Measurements from ENCODE around the gene MRAS.

DNA sequence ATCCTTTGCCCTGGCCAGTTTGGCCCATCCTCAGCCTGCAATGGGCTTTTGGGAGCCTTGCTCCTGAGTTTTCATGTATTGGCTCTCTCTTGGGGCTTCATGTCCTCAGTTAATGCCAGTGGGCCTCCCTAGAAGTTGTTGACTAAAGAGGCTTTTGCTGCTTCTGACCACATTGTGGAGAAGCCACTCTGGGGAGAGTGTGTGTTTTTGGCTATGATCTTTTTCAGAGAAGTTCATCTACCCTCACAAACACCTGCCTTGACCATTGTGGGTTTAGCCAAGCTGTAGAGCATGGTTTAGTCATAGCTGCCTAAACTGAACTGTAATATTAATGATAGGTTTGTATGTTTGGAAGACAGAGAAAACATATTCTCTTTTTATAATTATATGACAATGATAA lies 6.0 kb downstream of the MRAS start:
- TF ChIP-seq, protein P1, sequence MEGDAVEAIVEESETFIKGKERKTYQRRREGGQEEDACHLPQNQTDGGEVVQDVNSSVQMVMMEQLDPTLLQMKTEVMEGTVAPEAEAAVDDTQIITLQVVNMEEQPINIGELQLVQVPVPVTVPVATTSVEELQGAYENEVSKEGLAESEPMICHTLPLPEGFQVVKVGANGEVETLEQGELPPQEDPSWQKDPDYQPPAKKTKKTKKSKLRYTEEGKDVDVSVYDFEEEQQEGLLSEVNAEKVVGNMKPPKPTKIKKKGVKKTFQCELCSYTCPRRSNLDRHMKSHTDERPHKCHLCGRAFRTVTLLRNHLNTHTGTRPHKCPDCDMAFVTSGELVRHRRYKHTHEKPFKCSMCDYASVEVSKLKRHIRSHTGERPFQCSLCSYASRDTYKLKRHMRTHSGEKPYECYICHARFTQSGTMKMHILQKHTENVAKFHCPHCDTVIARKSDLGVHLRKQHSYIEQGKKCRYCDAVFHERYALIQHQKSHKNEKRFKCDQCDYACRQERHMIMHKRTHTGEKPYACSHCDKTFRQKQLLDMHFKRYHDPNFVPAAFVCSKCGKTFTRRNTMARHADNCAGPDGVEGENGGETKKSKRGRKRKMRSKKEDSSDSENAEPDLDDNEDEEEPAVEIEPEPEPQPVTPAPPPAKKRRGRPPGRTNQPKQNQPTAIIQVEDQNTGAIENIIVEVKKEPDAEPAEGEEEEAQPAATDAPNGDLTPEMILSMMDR (IDR thresholded peaks at IDR 0.05), result no peak
- TF ChIP-seq POLR2A (IDR thresholded peaks at IDR 0.05), result no peak
